ENCODE measurements around the gene SMYD2. TPM values are rescaled to one million over a fixed set of nuclear protein-coding genes. Genes with fewer than 3 reads are reported as not detected.

The SMYD2 gene
- total and polyA plus RNA-seq, 3 donors from 2014 or later: 73.9 to 89.4 (median 75.5) TPM

DNA sequence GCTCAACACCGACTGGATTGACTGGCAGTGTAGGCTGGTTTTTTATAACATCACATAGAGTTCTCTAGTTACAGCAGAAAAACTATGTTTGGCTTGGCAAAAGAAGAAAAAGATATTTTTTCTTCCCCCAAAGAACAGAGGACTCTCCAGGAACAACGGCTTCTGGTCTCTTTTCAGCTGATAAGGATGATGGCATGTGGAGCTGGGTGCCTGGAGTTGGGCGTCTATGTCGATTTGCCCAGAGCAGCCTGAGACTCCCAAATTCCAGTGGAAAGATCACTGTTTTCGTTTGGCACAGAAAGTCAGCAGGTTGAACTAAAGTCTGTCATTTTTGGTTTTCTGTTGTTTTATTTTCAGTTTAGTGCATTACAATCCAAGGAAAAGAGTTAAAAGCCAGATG is 91.1 kb downstream of the SMYD2 start:
- peaks cover 10% of the 10 kb centered on the region for H3K4me1 ChIP-seq
- intact Hi-C loops (cut with DNase I; ENCODE audit: low total_unique reads): no loop called here
- H3K9me3 ChIP-seq: no peaks in the 10 kb centered on the region
- H3K4me3 ChIP-seq: no peak overlapping the region
- no peaks in the 10 kb centered on the region for H3K36me3 ChIP-seq (ENCODE audit: low read depth, missing control alignments)
- no peak for TF ChIP-seq POLR2A (IDR thresholded peaks at IDR 0.05)
- TF ChIP-seq, protein P1, sequence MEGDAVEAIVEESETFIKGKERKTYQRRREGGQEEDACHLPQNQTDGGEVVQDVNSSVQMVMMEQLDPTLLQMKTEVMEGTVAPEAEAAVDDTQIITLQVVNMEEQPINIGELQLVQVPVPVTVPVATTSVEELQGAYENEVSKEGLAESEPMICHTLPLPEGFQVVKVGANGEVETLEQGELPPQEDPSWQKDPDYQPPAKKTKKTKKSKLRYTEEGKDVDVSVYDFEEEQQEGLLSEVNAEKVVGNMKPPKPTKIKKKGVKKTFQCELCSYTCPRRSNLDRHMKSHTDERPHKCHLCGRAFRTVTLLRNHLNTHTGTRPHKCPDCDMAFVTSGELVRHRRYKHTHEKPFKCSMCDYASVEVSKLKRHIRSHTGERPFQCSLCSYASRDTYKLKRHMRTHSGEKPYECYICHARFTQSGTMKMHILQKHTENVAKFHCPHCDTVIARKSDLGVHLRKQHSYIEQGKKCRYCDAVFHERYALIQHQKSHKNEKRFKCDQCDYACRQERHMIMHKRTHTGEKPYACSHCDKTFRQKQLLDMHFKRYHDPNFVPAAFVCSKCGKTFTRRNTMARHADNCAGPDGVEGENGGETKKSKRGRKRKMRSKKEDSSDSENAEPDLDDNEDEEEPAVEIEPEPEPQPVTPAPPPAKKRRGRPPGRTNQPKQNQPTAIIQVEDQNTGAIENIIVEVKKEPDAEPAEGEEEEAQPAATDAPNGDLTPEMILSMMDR (IDR thresholded peaks at IDR 0.05): no peak
- H3K27ac ChIP-seq: peak overlapping the region in 1 of 2 donors; percentile 54
- no peaks in the 10 kb centered on the region for H3K27me3 ChIP-seq
- WGBS, 2 donors: 25 to 34% methylated on average over 5 of the region's 5 CpGs
- peak; percentile 36 for DNase-seq

DNA sequence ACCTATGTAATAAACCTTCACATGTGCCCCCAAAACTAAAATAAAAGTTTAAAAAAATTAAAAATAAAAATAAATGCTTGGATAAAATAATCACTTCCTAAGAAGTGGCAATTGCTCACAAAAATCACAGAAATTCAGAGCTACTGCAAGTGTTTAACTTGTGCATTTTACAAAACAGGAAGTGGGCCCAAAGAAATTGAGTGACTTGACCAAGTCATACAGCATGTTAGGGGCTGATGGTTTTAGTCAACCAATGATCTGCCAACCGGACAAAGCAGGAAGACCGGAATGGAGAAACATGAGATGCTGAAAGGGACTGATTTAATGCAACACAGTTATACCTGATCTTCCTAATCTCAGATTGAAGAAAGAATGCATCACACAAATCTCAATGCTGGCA is 96.5 kb downstream of the SMYD2 start:
- Histone ChIP-seq H3K9me3 (no peaks in the 10 kb centered on the region), H3K27ac (no peak overlapping the region), H3K27me3 (no peaks in the 10 kb centered on the region), H3K36me3 (ENCODE audit: low read depth, missing control alignments) (no peaks in the 10 kb centered on the region), H3K4me3 (no peak overlapping the region), H3K4me1 (peaks cover 3% of the 10 kb centered on the region)
- TF ChIP-seq, protein P1 (IDR thresholded peaks at IDR 0.05): no peak
- TF ChIP-seq POLR2A (IDR thresholded peaks at IDR 0.05): no peak
- 97 to 100% methylated on average over 2 of the region's 2 CpGs for WGBS, 2 donors
- intact Hi-C loops (cut with DNase I; ENCODE audit: low total_unique reads): no loop called here
- DNase-seq: no peak

DNA sequence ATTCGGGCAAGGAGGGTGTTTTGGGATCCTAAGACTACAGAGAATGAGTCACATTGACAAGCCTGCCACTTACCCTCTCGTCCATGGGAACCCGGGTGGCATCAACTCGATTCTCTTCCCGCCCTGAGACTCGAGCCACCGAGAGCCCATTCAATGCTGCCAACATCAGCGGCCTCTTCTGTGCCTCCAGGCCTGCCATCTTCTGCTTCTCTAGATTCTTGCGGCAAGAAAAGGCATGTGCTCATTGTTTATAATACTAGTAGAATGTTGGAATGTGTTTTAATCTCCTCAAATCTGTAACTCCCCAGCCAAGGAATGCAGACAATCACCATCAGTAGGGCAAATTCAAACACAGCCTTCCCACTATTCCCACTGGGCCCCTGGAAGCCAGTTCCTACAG is 96.9 kb downstream of the SMYD2 start:
- intact Hi-C loops (cut with DNase I; ENCODE audit: low total_unique reads): no loop called here

DNA sequence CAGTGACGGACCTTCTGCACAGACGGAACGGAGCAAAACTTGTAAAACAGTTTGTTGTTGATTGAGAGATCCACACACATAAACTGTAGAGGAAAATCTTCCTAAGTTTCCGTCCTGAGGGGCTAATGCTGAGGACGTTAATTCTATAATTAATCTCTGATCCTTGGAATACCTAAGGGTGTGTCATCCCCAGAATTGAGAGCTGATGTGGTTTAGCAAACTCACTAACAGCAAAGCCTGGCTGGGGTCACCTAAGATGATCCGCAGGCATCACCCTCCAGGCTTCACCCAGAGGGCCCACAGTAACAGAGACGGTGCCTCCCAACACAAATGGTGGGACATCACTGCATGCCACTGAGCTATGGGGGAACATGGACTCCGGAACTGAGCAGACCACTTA is 97.5 kb downstream of the SMYD2 start:
- DNase-seq: no peak
- 92 to 95% methylated on average over 8 of the region's 8 CpGs for WGBS, 2 donors
- intact Hi-C loops (cut with DNase I; ENCODE audit: low total_unique reads): no loop called here
- TF ChIP-seq, protein P1 (IDR thresholded peaks at IDR 0.05): no peak
- no peak for TF ChIP-seq POLR2A (IDR thresholded peaks at IDR 0.05)
- Histone ChIP-seq H3K9me3 (no peaks in the 10 kb centered on the region), H3K4me1 (peaks cover 3% of the 10 kb centered on the region), H3K4me3 (no peak overlapping the region), H3K36me3 (ENCODE audit: low read depth, missing control alignments) (no peaks in the 10 kb centered on the region), H3K27ac (no peak overlapping the region), H3K27me3 (no peaks in the 10 kb centered on the region)

More for the DNA sequence above, 96.9 kb downstream of the SMYD2 start:
- no peak for DNase-seq
- H3K27ac ChIP-seq: no peak overlapping the region
- WGBS, 2 donors: 86 to 87% methylated on average over 9 of the region's 9 CpGs
- no peak for TF ChIP-seq POLR2A (IDR thresholded peaks at IDR 0.05)
- TF ChIP-seq, protein P1 (IDR thresholded peaks at IDR 0.05): no peak
- H3K27me3 ChIP-seq: no peaks in the 10 kb centered on the region
- H3K4me3 ChIP-seq: no peak overlapping the region
- H3K36me3 ChIP-seq (ENCODE audit: low read depth, missing control alignments): no peaks in the 10 kb centered on the region
- H3K9me3 ChIP-seq: no peaks in the 10 kb centered on the region
- H3K4me1 ChIP-seq: peaks cover 3% of the 10 kb centered on the region

DNA sequence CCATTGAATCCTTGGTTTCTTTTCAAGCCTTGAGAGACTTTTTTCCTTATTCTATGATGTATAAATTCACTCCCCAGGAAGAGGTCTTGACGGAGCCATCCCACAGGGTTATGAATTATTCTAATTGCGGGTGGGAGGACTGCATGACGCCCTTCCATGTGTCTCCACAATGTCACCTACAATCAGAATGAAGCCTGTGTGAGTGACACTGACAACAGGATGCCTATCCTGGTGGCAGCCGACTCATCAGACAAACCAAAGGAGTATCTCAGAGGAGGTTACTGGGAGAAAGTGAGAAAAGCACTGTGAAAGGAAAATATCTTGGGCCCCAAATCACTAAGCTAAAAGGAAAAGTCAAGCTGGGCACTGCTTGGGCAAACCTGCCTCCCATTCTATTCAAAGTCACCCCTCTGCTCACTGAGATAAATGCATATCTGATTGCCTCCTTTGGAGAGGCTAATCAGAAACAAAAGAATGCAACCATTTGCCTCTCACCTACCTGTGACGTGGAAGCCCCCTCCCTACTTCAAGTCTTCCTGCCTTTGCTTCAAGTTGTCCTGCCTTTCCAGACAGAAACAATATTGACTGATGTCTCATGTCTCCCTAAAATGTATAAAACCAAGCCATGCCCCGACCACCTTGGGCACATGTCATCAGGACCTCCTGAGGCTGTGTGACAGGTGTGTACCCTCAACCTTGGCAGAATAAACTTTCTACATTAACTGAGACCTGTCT is 98.4 kb downstream of the SMYD2 start:
- no peaks in the 10 kb centered on the region for H3K9me3 ChIP-seq
- intact Hi-C loops (cut with DNase I; ENCODE audit: low total_unique reads): no loop called here
- DNase-seq: no peak
- H3K4me1 ChIP-seq: no peaks in the 10 kb centered on the region
- no peak overlapping the region for H3K27ac ChIP-seq
- WGBS, 2 donors: 81 to 85% methylated on average over 6 of the region's 6 CpGs
- no peaks in the 10 kb centered on the region for H3K36me3 ChIP-seq (ENCODE audit: low read depth, missing control alignments)
- no peaks in the 10 kb centered on the region for H3K27me3 ChIP-seq
- H3K4me3 ChIP-seq: no peak overlapping the region
- TF ChIP-seq, protein P1 (IDR thresholded peaks at IDR 0.05): no peak
- no peak for TF ChIP-seq POLR2A (IDR thresholded peaks at IDR 0.05)

Measured in testis (tissue), 3 donors.